Mesenchymal stem cell (in vitro differentiated cells and primary cell): Measurements from ENCODE around the gene BCL2.

Experiments used
- DNase-seq: peaks from one replicate; pipeline ENCODE4 v3.0.0-alpha.2; 2013
- H2AFZ ChIP-seq: one replicate; pipeline ENCODE4 v1.6.1; 2013; ENCODE audit warnings: low read depth, mild to moderate bottlenecking, control low read depth, inconsistent platforms, low read length, moderate library complexity
- H2AK5ac ChIP-seq: 2 replicates; pipeline ENCODE4 v1.6.1; 2013; ENCODE audit warnings: low read length, moderate library complexity, mild to moderate bottlenecking, inconsistent platforms; ENCODE audit not compliant: severe bottlenecking
- H2BK120ac ChIP-seq: one replicate; pipeline ENCODE4 v1.6.1; 2013; ENCODE audit warnings: low read depth, mild to moderate bottlenecking, inconsistent platforms, low read length, moderate library complexity
- H2BK12ac ChIP-seq, 2 experiments: one replicate each; pipeline ENCODE4 v1.6.1; 2013; ENCODE audit warnings: inconsistent platforms in 2 of 2, low read length in 2 of 2, mild to moderate bottlenecking in 2 of 2, moderate library complexity in 2 of 2, control low read depth in 1 of 2
- H2BK15ac ChIP-seq: one replicate; pipeline ENCODE4 v1.6.1; 2013; ENCODE audit warnings: mild to moderate bottlenecking, low read depth, inconsistent platforms; ENCODE audit not compliant: poor library complexity, severe bottlenecking
- H2BK5ac ChIP-seq: 2 replicates; pipeline ENCODE4 v1.6.1; 2013; ENCODE audit warnings: low read depth, mild to moderate bottlenecking, low read length, control low read depth, inconsistent platforms; ENCODE audit not compliant: poor library complexity, severe bottlenecking
- H3K14ac ChIP-seq, 2 experiments: one replicate each; pipeline ENCODE4 v1.6.1; 2013; ENCODE audit warnings: inconsistent platforms in 2 of 2, low read length in 2 of 2, control low read depth in 1 of 2, mild to moderate bottlenecking in 1 of 2, moderate library complexity in 1 of 2
- H3K18ac ChIP-seq, 2 experiments: one replicate each; pipeline ENCODE4 v1.6.1; 2013; ENCODE audit warnings: inconsistent platforms in 2 of 2, low read length in 2 of 2, control low read depth in 1 of 2, low read depth in 1 of 2, mild to moderate bottlenecking in 1 of 2
- H3K23ac ChIP-seq, 2 experiments: one replicate each; pipeline ENCODE4 v1.6.1; 2013; ENCODE audit warnings: inconsistent platforms in 2 of 2, low read length in 2 of 2, mild to moderate bottlenecking in 2 of 2, moderate library complexity in 2 of 2, control low read depth in 1 of 2
- H3K27ac ChIP-seq: 2 replicates; pipeline ENCODE4 v1.5.1; 2013; ENCODE audit warnings: mild to moderate bottlenecking, moderate library complexity, low read length, control low read depth, inconsistent platforms; ENCODE audit not compliant: poor library complexity, severe bottlenecking
- H3K27me3 ChIP-seq, 2 experiments: 2 replicates each; pipeline versions ENCODE4 v1.6.1 to v1.7.0; 2013; ENCODE audit warnings: low read length in 2 of 2, mild to moderate bottlenecking in 2 of 2, moderate library complexity in 2 of 2, control low read depth in 1 of 2, inconsistent platforms in 1 of 2; ENCODE audit not compliant: control insufficient read depth in 1 of 2, insufficient read depth in 1 of 2
- H3K36me3 ChIP-seq, 2 experiments: 2 replicates each; pipeline versions ENCODE4 v1.6.1 to v1.7.0; 2013; ENCODE audit warnings: low read length in 2 of 2, control low read depth in 1 of 2, inconsistent platforms in 1 of 2, low read depth in 1 of 2, mild to moderate bottlenecking in 1 of 2; ENCODE audit not compliant: insufficient read depth in 2 of 2, control insufficient read depth in 1 of 2
- H3K4ac ChIP-seq, 2 experiments: one replicate each; pipeline ENCODE4 v1.6.1; 2013; ENCODE audit warnings: inconsistent platforms in 2 of 2, low read length in 2 of 2, mild to moderate bottlenecking in 2 of 2, moderate library complexity in 2 of 2, control low read depth in 1 of 2, low read depth in 1 of 2
- H3K4me1 ChIP-seq: 2 replicates; pipeline ENCODE4 v1.6.1; 2013; ENCODE audit warnings: low read depth, low read length, control low read depth; ENCODE audit not compliant: control insufficient read depth, insufficient read depth
- H3K4me2 ChIP-seq: 2 replicates; pipeline ENCODE4 v1.6.1; 2013; ENCODE audit warnings: low read length, mild to moderate bottlenecking, inconsistent platforms; ENCODE audit not compliant: poor library complexity, severe bottlenecking
- H3K4me3 ChIP-seq, 2 experiments: 2 replicates each; pipeline versions ENCODE4 v1.5.1 to v1.7.0; 2013; ENCODE audit warnings: low read length in 2 of 2, mild to moderate bottlenecking in 2 of 2, control low read depth in 1 of 2, low read depth in 1 of 2; ENCODE audit not compliant: insufficient read depth in 1 of 2
- H3K79me1 ChIP-seq: replicated peaks from 2 replicates; pipeline ENCODE4 v1.6.1; 2013; ENCODE audit warnings: mild to moderate bottlenecking, control low read depth, low read length, inconsistent platforms; ENCODE audit not compliant: poor library complexity, severe bottlenecking
- H3K9ac ChIP-seq: 2 replicates; pipeline ENCODE4 v1.7.0; 2013; ENCODE audit warnings: mild to moderate bottlenecking, low read length, moderate library complexity
- H3K9me3 ChIP-seq: 2 replicates; pipeline ENCODE4 v1.7.0; 2013; ENCODE audit warnings: mild to moderate bottlenecking, low read length; ENCODE audit not compliant: control insufficient read depth
- H4K8ac ChIP-seq: one replicate; pipeline ENCODE4 v1.6.1; 2013; ENCODE audit warnings: inconsistent platforms, mild to moderate bottlenecking, low read length, moderate library complexity
- H4K91ac ChIP-seq: one replicate; pipeline ENCODE4 v1.6.1; 2013; ENCODE audit warnings: mild to moderate bottlenecking, low read length, inconsistent platforms
- WGBS: methylation state at CpG from one replicate; pipeline ENCODE4 v1.1.7; 2013; ENCODE audit warnings: mixed read lengths; 5-methylcytosine and 5-hydroxymethylcytosine counted together

The BCL2 gene

DNA sequence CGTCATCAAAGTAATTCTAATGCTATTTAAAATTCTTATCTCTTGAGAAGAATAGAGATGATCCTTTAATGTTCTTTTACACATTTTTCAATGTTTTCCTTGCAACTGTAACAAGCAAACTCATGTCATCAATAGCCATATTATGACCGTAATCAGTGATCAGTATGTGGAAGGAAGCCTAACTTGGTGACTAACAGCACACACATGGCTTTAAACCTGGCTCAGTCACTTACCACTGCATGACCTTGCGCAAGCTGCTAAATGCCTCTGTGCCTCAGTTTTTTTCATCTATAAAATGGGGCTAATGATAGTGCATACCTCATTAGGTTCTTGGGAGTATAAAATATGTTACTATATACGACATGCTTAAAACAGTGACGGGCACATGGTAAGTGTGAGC, 149.7 kb downstream of the BCL2 start:
- H3K4me1 ChIP-seq: no peaks in the 10 kb centered on the region
- no peaks in the 10 kb centered on the region for H3K36me3 ChIP-seq
- H2BK15ac ChIP-seq: no peak overlapping the region
- H3K23ac ChIP-seq: no peak overlapping the region
- peaks cover under 1% of the 10 kb centered on the region for H3K9me3 ChIP-seq
- no peak for DNase-seq
- H3K79me1 ChIP-seq: no peaks in the 10 kb centered on the region
- 73% methylated on average over 1 of the region's 5 CpGs for WGBS
- H3K18ac ChIP-seq: no peak overlapping the region
- H2BK120ac ChIP-seq: no peak overlapping the region
- H3K4me2 ChIP-seq: no peak overlapping the region
- H2AFZ ChIP-seq: no peak overlapping the region
- no peak overlapping the region for H3K9ac ChIP-seq
- H3K14ac ChIP-seq: no peak overlapping the region
- no peak overlapping the region for H2AK5ac ChIP-seq
- H4K8ac ChIP-seq: no peak overlapping the region
- H3K4me3 ChIP-seq: no peak overlapping the region
- no peak overlapping the region for H2BK5ac ChIP-seq
- no peak overlapping the region for H3K4ac ChIP-seq
- no peaks in the 10 kb centered on the region for H3K27me3 ChIP-seq
- H3K27ac ChIP-seq: no peak overlapping the region
- no peak overlapping the region for H4K91ac ChIP-seq
- H2BK12ac ChIP-seq: no peak overlapping the region

DNA sequence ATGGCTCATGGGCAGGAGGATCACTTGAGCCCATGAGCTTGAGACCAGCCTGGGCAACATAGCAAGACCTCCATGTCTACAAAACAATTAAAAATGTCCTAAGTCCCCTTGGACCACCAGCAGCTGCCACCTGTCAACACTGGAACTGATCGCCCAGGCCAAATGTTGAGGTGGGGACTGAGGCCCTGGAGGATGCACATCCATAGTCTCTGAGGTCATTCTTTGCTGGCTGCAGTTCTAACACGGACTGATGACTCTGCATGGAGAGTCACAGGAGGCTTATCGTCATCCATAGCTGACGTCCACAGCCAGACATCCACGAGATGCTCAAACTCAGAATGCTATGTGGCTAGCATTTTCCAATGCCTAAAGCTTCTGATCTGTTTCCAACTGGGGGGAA, 151.3 kb downstream of the BCL2 start:
- no peaks in the 10 kb centered on the region for H3K79me1 ChIP-seq

DNA sequence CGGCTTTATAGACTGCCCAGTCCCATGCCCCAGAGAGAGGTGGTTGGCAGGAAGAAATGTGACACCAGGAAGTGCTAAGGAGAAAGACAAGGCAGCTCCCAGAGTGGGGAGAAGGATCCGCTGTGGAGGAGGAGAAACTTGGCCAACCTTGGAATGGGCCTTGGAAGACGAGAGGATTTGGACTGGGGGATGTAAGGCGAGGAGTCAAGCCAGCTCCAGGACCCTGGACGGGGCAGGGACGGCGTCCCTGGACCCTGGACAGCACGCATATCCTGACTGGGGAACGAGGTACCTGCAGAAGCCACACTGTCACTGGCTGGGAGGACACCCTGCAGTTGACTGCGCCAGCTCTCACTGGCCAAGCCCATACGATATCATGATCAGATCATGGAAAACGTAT, 153.4 kb downstream of the BCL2 start:
- no peak overlapping the region for H2BK12ac ChIP-seq
- no peak for DNase-seq
- peaks cover 5% of the 10 kb centered on the region for H3K4me1 ChIP-seq
- no peak overlapping the region for H3K14ac ChIP-seq
- H2BK5ac ChIP-seq: no peak overlapping the region
- H3K79me1 ChIP-seq: no peaks in the 10 kb centered on the region
- H2AFZ ChIP-seq: no peak overlapping the region
- no peak overlapping the region for H3K27ac ChIP-seq
- H3K9me3 ChIP-seq: no peaks in the 10 kb centered on the region
- H3K4me2 ChIP-seq: no peak overlapping the region
- H3K4ac ChIP-seq: no peak overlapping the region
- no peaks in the 10 kb centered on the region for H3K27me3 ChIP-seq
- H3K9ac ChIP-seq: no peak overlapping the region
- no peaks in the 10 kb centered on the region for H3K36me3 ChIP-seq
- no peak overlapping the region for H2BK15ac ChIP-seq
- H3K23ac ChIP-seq: no peak overlapping the region
- H2AK5ac ChIP-seq: no peak overlapping the region
- H4K8ac ChIP-seq: no peak overlapping the region
- WGBS: 94% methylated on average over 10 of the region's 12 CpGs
- H3K18ac ChIP-seq: no peak overlapping the region
- no peak overlapping the region for H4K91ac ChIP-seq
- H2BK120ac ChIP-seq: no peak overlapping the region
- H3K4me3 ChIP-seq: no peak overlapping the region

More for the DNA sequence above, 151.3 kb downstream of the BCL2 start:
- Histone ChIP-seq H2BK120ac (no peak overlapping the region), H2BK5ac (no peak overlapping the region), H4K8ac (no peak overlapping the region), H2AFZ (no peak overlapping the region), H2BK12ac (no peak overlapping the region), H3K4me3 (no peak overlapping the region), H2BK15ac (no peak overlapping the region), H3K14ac (no peak overlapping the region), H4K91ac (no peak overlapping the region), H3K27ac (no peak overlapping the region), H3K9me3 (no peaks in the 10 kb centered on the region), H3K23ac (no peak overlapping the region), H3K18ac (no peak overlapping the region), H3K4me2 (no peak overlapping the region), H2AK5ac (no peak overlapping the region), H3K4me1 (no peaks in the 10 kb centered on the region), H3K9ac (no peak overlapping the region), H3K4ac (no peak overlapping the region), H3K36me3 (no peaks in the 10 kb centered on the region), H3K27me3 (no peaks in the 10 kb centered on the region)
- WGBS: 94% methylated on average over 5 of the region's 5 CpGs
- DNase-seq: no peak

DNA sequence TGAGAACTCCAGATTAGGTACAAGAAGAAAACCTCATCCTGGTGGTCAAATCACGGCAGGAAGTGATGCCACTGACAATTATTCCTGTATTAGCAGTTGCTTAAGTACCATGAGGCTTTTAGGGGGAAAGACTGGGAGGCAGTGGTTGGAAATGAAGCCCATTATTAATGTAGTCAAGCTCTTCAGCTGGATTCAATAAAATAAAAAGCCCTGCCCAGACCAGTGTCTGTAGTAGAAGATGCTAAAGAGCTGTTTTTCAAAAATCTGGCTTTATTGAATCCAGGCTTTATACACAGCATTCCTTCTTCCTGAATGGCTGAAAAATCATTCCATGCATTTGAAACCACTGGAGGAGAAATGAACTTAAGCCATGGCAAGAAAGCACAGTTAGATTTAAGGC, 155.2 kb downstream of the BCL2 start:
- no peak for DNase-seq
- Histone ChIP-seq H3K4me1 (peaks cover 5% of the 10 kb centered on the region), H4K91ac (no peak overlapping the region), H2BK15ac (no peak overlapping the region), H2BK120ac (no peak overlapping the region), H2AK5ac (no peak overlapping the region), H3K4me2 (no peak overlapping the region), H2BK12ac (no peak overlapping the region), H3K27ac (no peak overlapping the region), H3K9ac (no peak overlapping the region), H3K36me3 (no peaks in the 10 kb centered on the region), H2BK5ac (no peak overlapping the region), H3K18ac (no peak overlapping the region), H3K4me3 (no peak overlapping the region), H3K14ac (no peak overlapping the region), H3K23ac (no peak overlapping the region), H3K27me3 (no peaks in the 10 kb centered on the region), H3K9me3 (no peaks in the 10 kb centered on the region), H2AFZ (no peak overlapping the region), H3K4ac (no peak overlapping the region), H4K8ac (no peak overlapping the region), H3K79me1 (no peaks in the 10 kb centered on the region)
- WGBS: 91% methylated on average over 1 of the region's 1 CpG
